Esophagus squamous epithelium (tissue), 5 donors: Measurements from ENCODE around the gene FOXRED2. TPM values are rescaled to one million over a fixed set of nuclear protein-coding genes. Genes with fewer than 3 reads are reported as not detected.

Experiments
- DNase-seq: peaks from one replicate; lab custom pipeline; 2025; lab: John Stamatoyannopoulos, UW
- H3K27ac ChIP-seq, 4 donors: fragments of 200-600 bp; sonication (generic); one replicate each; pipeline ENCODE4 v1.5.1; 2016 to 2019; ENCODE audit warnings: mild to moderate bottlenecking in 1 of 4
- H3K27me3 ChIP-seq, 4 donors: fragments of 200-600 bp; sonication (generic); 1 replicate in 3 of 4; 2 replicates in 1 of 4; pipeline versions ENCODE4 v1.5.1 to v1.6.0; 2017 to 2021; ENCODE audit warnings: antibody characterized with exemption in 1 of 4
- H3K36me3 ChIP-seq, 3 donors: fragments of 200-600 bp; sonication (generic); one replicate each; pipeline ENCODE4 v1.5.1; 2016 to 2019
- H3K4me1 ChIP-seq, 3 donors: fragments of 200-600 bp; sonication (generic); one replicate each; pipeline ENCODE4 v1.5.1; 2017 to 2019
- H3K4me3 ChIP-seq, 4 donors: fragments of 200-600 bp; sonication (generic); 1 replicate in 3 of 4; 2 replicates in 1 of 4; pipeline ENCODE4 v1.5.1; 2016 to 2019; ENCODE audit warnings: mild to moderate bottlenecking in 2 of 4, moderate library complexity in 1 of 4
- H3K9me3 ChIP-seq, 3 donors: fragments of 200-600 bp; sonication (generic); one replicate each; pipeline ENCODE4 v1.5.1; 2016 to 2019
- CTCF ChIP-seq, 6 experiments: fragments of 450-650 bp in 4 of 6; fragments of 200-600 bp in 2 of 6; sonication (generic) in 2 of 6; IDR thresholded peaks; one replicate each; pipeline ENCODE4 v1.5.1; 2016 to 2019; ENCODE audit warnings: antibody characterized with exemption in 6 of 6, mild to moderate bottlenecking in 4 of 6, moderate library complexity in 4 of 6
- POLR2A ChIP-seq, 4 donors: fragments of 450-650 bp; IDR thresholded peaks; one replicate each; pipeline ENCODE4 v1.6.1; 2017; ENCODE audit warnings: antibody characterized with exemption in 4 of 4, mild to moderate bottlenecking in 4 of 4, moderate library complexity in 3 of 4
- WGBS, 2 donors: methylation state at CpG; one replicate each; pipeline ENCODE4 v1.1.5; 2018; 5-methylcytosine and 5-hydroxymethylcytosine counted together
- intact Hi-C: fragments of 100-400 bp; cut with DNase I; formaldehyde crosslinking; loops from one replicate; pipeline ENCODE4 v1.15.0; 2022
- total RNA-seq, 4 donors: library from RNA; depleted of rRNA; stranded (reverse); fragments of >200 nt; gene quantifications; one replicate each; pipeline ENCODE4 v1.1.0, GENCODE V29; 2016
- donor health status: DM: yes; HTN: yes; CAD: no.

FOXRED2 gene
- total RNA-seq, 4 donors from 2014 or later = 3.8 to 21.0 (median 7.6) TPM

- no peak overlapping the region for H3K4me3 ChIP-seq
- TF ChIP-seq CTCF (IDR thresholded peaks at IDR 0.05) (no peak), POLR2A (IDR thresholded peaks at IDR 0.05) (no peak)
- intact Hi-C loops = loop anchor here (5.0 kb wide), 1 partner anchor 62 kb away; the partner anchor contains the start of gene MYH9
- no peaks in the 10 kb centered on the region for H3K27me3 ChIP-seq
- peaks cover 19 to 74% (median 41%) of the 10 kb centered on the region in 3 donors for H3K4me1 ChIP-seq
- H3K27ac ChIP-seq = peak overlapping the region; percentile 40 to 93 (median 90)
- WGBS, 2 donors = 48 to 81% methylated on average over 3 to 5 of the region's 11 CpGs
- no peaks in the 10 kb centered on the region for H3K36me3 ChIP-seq
- no peak for DNase-seq
- no peaks in the 10 kb centered on the region for H3K9me3 ChIP-seq
Measured at GRCh38 chr22:36449596-36450175, 57.2 kb downstream of the FOXRED2 start.

DNA sequence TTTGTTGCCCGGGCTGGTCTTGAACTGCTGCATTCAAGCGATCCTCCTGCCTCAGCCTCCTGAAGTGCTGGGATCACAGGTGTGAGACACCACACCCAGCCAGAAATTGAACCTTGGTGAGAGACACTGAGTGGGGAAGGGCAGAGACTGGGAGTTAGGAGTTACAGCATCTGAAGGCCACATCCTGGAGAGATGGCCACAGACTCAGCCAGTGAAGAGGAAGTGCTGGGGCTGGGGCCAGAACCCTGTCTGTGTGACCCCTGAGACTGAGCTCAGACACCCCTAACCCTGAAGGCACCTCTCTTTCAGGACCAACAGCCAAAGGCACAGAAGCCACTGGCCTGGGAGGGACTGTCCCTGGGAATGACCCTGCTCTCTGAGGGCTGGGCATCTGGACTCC, 59.2 kb downstream of the FOXRED2 start:
- TF ChIP-seq CTCF (IDR thresholded peaks at IDR 0.05) (no peak), POLR2A (IDR thresholded peaks at IDR 0.05) (no peak)
- no peaks in the 10 kb centered on the region for H3K36me3 ChIP-seq
- H3K4me3 ChIP-seq = no peak overlapping the region
- intact Hi-C loops = no loop called here
- DNase-seq = no peak
- no peaks in the 10 kb centered on the region for H3K27me3 ChIP-seq
- H3K4me1 ChIP-seq = peaks cover 24 to 74% (median 40%) of the 10 kb centered on the region in 3 donors
- peak overlapping the region in 2 of 4 donors; percentile 7 to 26 for H3K27ac ChIP-seq
- no peaks in the 10 kb centered on the region for H3K9me3 ChIP-seq
- 94 to 100% methylated on average over 2 of the region's 2 CpGs for WGBS, 2 donors

DNA sequence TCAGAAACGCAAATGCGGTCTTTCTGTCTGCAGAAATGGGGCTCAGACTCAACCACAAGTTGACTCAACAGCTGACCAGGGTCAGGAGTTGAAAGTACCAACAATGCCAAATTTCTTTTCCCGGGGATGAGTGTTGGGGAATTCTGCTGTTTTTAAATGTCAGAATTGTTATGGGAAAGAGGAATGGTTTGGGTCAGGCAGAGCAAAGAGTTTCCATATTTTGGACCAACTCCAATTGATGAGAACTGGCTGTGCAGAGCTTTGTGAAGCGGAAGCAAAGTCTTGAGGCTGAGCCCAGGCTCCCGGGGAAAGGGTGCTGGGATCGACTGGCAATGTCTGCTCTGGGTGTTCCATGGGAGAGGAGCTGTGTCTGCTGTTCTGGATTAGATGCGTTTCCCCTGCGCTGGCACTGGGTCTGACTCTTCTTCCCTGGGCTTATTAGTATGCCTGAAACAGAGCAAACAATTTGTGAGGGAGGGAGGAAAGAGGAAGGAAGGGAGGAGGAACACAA, 61.6 kb downstream of the FOXRED2 start:
- intact Hi-C loops = no loop called here
- DNase-seq = no peak
- 53 to 55% methylated on average over 8 of the region's 8 CpGs for WGBS, 2 donors
- Histone ChIP-seq H3K4me1 (peaks cover 14 to 71% (median 22%) of the 10 kb centered on the region in 3 donors), H3K4me3 (no peak overlapping the region), H3K27me3 (no peaks in the 10 kb centered on the region), H3K36me3 (no peaks in the 10 kb centered on the region), H3K27ac (peak overlapping the region in 3 of 4 donors; percentile 48 to 78 (median 68)), H3K9me3 (no peaks in the 10 kb centered on the region)
- TF ChIP-seq CTCF (IDR thresholded peaks at IDR 0.05) = no peak
- no peak for TF ChIP-seq POLR2A (IDR thresholded peaks at IDR 0.05)

DNA sequence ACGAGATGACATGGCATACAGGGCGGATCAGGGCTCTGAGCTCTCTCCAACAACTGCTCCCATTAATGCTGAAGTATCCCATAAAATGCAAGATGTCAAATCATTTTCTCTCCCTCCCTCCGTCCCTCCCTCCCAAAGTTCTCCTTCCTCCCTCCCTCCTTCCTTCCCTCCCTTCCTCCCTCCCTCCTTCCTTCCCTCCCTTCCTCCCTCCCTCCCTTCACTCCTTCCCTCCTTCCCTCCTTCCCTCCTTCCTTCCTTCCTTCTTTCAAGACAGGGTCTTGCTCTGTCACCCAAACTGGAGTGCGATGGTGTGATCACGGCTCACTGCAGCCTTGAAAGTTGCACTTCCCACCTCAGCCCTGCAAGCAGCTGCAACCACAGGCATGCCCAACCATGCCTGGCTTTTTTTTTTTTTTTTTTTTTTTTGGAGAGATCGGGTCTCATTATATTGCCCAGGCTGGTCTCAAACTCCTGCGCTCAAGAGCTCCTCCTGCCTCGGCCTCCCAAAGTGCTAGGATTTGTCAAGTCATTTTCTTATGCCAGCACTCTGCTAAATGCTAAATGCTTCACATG, 63.6 kb downstream of the FOXRED2 start:
- 37 to 52% methylated on average over 5 to 7 of the region's 8 CpGs for WGBS, 2 donors
- intact Hi-C loops = no loop called here
- Histone ChIP-seq H3K4me1 (peaks cover 17 to 67% (median 20%) of the 10 kb centered on the region in 3 donors), H3K4me3 (no peak overlapping the region), H3K9me3 (no peaks in the 10 kb centered on the region), H3K36me3 (no peaks in the 10 kb centered on the region), H3K27ac (peak overlapping the region in 3 of 4 donors; percentile 28 to 68 (median 57)), H3K27me3 (no peaks in the 10 kb centered on the region)
- TF ChIP-seq CTCF (IDR thresholded peaks at IDR 0.05) (no peak), POLR2A (IDR thresholded peaks at IDR 0.05) (no peak)
- DNase-seq = no peak

DNA sequence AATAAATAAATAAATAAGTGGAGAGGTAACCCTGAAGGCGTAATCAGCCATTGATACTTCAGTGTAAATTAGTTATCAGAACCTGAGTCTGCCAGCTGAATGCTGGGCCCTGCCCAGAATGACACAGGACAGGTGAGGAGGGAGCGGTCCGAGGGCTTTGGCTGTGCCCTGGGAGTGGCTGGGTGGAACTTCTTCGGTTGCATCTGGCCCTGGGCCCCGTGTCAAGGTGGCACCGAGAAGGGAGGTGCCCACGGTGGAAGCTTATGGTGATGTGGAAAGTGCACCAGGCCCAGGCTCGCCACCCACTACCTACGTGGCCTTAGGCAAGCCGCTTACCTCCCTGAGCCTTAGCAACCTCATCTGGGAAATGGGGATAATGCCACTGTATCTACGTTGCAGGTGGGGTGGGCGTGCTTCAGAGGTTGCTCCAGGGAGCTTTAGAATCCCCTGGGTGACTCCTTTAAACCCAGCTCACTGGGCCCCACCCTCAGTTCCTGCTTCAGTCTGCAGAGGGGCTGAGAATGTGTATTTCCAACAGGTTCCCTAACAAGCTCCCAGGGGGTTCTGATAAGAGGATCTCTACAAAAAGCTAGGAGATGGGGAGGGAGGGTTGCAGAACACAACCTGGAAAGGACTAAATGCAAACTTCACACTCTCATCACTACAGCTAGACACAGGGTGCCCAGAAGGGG, 64.2 kb downstream of the FOXRED2 start:
- no peak for DNase-seq
- intact Hi-C loops = no loop called here
- Histone ChIP-seq H3K4me1 (peaks cover 17 to 67% (median 17%) of the 10 kb centered on the region in 3 donors), H3K4me3 (no peak overlapping the region), H3K27ac (peak overlapping the region; percentile 28 to 63 (median 52)), H3K27me3 (no peaks in the 10 kb centered on the region), H3K9me3 (no peaks in the 10 kb centered on the region), H3K36me3 (no peaks in the 10 kb centered on the region)
- 40 to 45% methylated on average over 11 to 12 of the region's 12 CpGs for WGBS, 2 donors
- TF ChIP-seq CTCF (IDR thresholded peaks at IDR 0.05) (no peak), POLR2A (IDR thresholded peaks at IDR 0.05) (no peak)
